Measurements from ENCODE around the gene SRCIN1.
A peak's percentile ranks its signal among the peaks of the same experiment; 100 is the strongest.
"Not testable (repeated sequence)": the region's sequence is repeated elsewhere in the genome, so short reads cannot be mapped to it uniquely, and the experiment has no call there.

SRCIN1 gene

GRCh38 chr17:38541281-38541680, 64.5 kb downstream of the SRCIN1 start:
- DNase-seq, result no peak

GRCh38 chr17:38540514-38541045, 65.2 kb downstream of the SRCIN1 start:
- no peak for DNase-seq

DNA sequence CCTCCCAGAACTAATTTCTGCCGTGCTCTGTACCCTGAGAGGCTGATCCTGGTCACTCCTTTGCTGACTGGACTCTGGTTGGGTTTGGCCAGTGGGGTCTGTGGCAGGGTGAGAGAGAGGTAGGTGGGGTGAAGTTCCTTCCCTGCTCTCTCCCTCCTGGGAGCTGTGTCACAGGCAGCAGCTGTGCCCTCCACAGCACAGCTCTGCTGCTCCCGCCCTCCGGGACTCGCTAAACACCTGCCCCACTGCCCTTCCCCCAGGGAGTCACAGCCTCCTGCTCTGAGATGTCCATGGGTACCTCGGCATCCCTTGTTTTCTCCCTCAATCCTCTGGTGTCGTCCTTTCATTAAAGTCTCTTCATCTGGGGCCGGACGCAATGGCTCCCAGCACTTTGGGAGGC, 66.4 kb downstream of the SRCIN1 start:
- DNase-seq, result no peak

DNA sequence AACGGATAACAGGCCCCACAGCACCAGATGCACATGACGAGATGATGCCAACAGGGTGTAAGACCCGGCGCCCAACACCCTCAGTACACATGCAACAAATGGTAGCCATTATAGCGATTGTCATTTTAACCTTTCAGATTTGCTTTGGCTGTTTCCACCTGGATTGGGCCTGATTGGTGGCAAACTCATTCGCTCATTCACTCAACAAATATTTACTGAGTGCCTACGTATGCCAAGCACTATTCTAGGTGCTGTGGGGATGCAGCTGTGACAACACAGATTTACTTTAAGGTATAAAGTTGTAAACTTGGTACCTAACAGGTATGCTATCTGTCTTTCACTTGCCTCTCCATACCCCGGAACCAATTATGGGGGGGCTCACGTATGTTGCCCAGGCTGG, 66.8 kb downstream of the SRCIN1 start:
- DNase-seq, result no peak

DNA sequence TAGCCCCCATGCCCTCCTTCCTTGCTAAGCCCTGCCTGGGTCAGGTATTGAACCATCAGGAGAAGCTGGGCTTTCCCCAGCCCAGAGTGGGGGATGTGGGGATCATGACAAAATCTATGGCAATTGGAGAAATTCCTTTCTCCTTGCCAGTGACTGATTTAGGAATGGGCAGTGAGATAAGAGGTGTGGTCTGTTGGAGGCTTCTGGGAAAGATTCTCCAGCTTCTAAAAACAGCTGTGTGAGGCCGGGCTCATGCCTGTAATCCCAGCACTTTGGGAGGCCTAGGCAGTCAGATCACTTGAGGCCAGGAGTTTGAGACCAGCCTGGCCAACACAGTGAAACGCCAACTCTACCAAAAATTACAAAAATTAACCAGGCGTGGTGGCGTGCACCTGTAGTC, 69.1 kb downstream of the SRCIN1 start:
- DNase-seq, result no peak

DNA sequence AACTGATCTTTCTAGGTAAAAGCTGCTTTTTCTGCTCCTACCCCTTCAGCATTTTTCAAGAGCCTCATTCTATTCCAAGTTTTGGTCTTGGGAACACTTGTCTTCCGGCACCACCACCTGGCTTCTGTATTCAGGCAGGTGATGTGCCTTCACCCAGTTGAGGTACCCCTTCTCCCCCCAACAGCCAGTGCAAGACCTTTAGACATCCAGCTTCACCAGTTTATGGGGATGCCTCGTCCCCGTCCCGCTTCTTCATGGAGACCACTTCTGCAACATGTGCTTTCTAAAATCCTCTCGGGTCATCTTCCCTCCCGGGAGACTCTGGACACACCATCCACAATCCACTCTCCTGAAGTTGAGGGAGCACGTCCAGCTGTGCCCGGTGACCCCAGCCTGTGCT, 69.9 kb downstream of the SRCIN1 start:
- no peak for DNase-seq

GRCh38 chr17:38534498-38534885, 71.3 kb downstream of the SRCIN1 start:
- DNase-seq, result no peak

DNA sequence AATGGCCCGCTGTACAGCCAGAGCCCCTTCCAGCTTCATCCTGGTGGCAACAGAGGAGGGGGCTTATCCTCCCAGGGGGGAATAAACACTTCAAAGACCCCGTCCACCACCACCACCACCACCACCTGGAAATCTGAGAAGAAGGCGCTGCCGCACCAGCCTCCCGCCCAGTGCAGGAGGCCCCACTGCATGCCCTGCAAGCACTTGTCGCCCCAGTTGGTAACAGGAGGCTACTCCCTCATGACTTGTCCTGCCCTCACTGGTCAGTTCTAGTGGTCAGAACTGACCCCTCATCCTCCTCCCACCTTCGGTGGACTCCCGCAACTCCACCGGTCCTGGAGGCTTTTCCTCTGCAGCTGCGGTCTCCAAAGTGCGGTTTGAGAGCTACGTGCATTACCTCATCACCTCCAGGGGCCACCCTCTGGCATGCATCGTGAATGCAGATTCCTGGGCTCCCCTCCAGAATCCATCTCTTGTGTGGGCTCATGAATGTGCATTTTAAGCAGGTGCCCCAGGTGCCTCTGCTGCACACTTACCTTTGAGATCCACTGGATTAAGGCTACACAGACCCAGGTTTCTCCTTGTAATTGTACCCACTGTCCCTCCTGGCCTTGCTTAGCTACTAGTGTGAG, 71.8 kb downstream of the SRCIN1 start:
- DNase-seq, result no peak

DNA sequence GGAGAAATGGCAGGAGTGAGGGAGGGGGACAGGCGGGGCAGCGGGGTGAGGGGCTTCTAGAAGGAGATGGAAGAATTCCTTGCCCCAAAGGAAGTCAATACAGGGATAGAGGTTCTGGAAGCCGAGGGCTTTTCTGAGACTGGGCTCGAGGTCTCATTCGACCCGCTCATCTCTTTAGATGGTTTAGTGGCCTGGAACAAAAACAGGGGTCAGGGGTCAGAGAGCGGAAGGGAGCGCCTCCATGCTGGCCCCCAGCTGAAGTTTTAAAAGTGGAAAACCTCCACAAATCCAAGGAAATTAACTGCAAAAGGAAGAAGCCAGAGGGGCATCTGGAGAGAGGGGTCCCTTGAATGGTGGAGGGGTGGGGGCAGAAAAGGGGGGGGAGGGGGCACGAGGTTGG, 72.5 kb downstream of the SRCIN1 start:
- no peak for DNase-seq

GRCh38 chr17:38532451-38532850, 73.3 kb downstream of the SRCIN1 start:
- DNase-seq, result no peak

- not testable (repeated sequence) for DNase-seq
Observed at GRCh38 chr17:38531761-38532160, 74.0 kb downstream of the SRCIN1 start.

- DNase-seq, result not testable (repeated sequence)
Observed at GRCh38 chr17:38530856-38531255, 74.9 kb downstream of the SRCIN1 start.

GRCh38 chr17:38528141-38528540, 77.6 kb downstream of the SRCIN1 start:
- DNase-seq, result not testable (repeated sequence)

GRCh38 chr17:38526526-38526925, 79.2 kb downstream of the SRCIN1 start:
- DNase-seq, result not testable (repeated sequence)

GRCh38 chr17:38512473-38513058, 93.2 kb downstream of the SRCIN1 start:
- no peak for DNase-seq

DNA sequence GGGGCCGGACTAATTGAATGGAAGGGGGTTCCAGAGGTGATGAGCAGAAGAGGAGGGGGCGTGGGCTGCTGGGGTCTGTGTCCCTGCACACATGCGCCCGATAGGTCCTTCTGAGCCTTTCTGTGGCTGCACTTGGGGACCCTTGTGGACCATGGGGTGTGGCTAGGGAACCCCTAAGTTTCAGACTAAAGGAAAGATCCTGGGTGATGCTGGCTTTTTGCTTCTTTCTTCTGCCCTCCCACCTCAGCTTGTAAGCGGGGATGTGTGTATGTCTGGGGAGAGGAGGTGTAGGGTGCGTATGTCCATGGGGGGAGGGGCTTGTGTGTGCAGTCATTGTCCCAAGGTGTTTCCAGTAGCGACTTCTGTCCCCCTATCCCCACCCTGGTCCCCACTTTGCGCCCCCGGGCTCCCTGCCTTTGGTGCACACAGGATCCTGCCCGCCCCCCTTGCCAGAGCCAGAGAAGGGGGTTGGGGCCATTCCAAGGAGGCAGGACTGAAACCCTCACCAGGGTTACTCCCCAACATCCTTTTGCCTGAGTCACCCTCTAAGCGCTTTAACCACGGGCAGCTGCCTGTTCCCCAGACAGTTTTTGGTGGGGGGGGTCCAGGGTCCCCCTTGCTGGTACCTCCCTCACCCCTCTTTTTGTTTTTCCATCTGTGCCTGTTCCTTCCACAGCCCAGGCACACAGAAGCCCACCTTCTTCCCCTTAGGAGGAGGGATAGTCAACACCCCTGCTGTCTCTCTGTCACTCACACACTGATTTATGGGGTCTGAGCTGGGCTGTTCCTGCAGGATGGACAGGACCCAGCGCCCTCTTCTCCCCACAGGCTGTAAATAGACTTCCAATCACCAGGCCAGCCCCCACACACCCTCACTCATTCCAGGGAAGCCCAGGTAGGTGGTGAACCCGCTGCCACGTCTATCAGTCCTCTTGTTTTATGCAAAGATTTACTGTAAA, 94.3 kb downstream of the SRCIN1 start:
- no peak for DNase-seq

GRCh38 chr17:38510421-38511149, 95.2 kb downstream of the SRCIN1 start:
- DNase-seq, result no peak

- no peak for DNase-seq
Observed at GRCh38 chr17:38509772-38510420, 95.9 kb downstream of the SRCIN1 start.

GRCh38 chr17:38508954-38509771, 96.6 kb downstream of the SRCIN1 start:
- peak; percentile 78 for DNase-seq

DNA sequence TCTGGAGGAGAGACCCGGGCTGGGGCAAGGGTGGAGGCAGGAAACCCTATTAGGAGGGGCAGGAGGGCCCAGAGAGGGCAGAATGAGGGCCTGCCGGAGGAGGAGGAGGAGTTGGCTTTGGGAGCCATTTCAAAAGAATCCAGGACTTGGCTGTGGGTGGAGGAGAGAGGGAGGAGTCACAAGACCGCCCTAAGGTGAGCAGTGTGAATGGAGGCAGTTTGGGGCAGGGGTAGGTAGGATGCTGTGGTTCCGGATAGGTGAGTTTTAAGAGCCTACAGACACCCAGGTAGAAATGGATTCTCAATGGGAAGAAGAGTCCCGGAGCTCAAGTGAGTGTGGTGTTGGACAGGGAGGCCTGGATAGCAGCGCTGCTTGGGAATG, 97.2 kb downstream of the SRCIN1 start:
- DNase-seq, result no peak

DNA sequence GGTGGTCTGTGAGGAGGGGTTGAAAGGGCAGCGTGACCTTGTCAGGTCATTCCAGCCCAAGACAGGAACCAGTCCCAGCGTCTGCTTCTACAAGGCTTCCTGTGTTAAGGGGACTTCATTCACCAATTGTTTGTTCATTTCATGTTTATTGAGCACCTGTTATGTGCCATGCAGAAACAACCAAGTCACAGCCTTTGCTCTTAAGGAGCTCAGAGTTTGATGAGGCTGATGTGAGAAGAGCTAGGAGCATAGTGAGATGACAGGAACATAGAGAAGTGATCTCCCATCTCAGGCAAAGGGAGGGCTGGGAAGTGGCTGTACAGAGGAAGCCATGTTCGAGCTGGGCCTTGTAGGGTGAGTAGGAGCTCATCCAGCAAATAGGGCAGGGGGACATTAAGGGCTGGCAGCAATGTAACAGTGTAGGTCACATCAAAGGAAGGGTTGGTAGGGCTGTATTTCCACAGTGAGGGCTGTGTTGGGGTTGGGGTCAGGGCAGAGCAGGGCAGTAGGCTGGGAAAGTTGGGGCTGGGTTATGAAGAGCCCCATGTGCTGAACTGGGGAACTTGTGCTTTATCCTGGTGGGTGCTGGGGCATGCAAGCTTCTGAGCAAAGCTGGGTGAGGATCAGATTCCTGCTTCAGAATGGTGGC, 97.7 kb downstream of the SRCIN1 start:
- DNase-seq, result no peak
